ENCODE measurements around the gene ZBTB46.
A peak's percentile ranks its signal among the peaks of the same experiment; 100 is the strongest.
"Not testable (repeated sequence)": the region's sequence is repeated elsewhere in the genome, so short reads cannot be mapped to it uniquely, and the experiment has no call there.

The ZBTB46 gene, protein sequence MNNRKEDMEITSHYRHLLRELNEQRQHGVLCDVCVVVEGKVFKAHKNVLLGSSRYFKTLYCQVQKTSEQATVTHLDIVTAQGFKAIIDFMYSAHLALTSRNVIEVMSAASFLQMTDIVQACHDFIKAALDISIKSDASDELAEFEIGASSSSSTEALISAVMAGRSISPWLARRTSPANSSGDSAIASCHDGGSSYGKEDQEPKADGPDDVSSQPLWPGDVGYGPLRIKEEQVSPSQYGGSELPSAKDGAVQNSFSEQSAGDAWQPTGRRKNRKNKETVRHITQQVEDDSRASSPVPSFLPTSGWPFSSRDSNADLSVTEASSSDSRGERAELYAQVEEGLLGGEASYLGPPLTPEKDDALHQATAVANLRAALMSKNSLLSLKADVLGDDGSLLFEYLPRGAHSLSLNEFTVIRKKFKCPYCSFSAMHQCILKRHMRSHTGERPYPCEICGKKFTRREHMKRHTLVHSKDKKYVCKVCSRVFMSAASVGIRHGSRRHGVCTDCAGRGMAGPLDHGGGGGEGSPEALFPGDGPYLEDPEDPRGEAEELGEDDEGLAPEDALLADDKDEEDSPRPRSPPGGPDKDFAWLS

GRCh38 chr20:63830841-63831588 is at the start of gene ZBTB46:
ZBTB46 (minus strand) TSS chr20:63831264; CDS start chr20:63790757, 40,507 bp downstream.
- peak in 1 of 3 experiments; percentile 28 for DNase-seq (ENCODE audit: low read depth in 3 of 3)

GRCh38 chr20:63878899-63879663 is 48.0 kb upstream of the ZBTB46 start:
- no peak for DNase-seq (ENCODE audit: low read depth in 3 of 3)

DNA sequence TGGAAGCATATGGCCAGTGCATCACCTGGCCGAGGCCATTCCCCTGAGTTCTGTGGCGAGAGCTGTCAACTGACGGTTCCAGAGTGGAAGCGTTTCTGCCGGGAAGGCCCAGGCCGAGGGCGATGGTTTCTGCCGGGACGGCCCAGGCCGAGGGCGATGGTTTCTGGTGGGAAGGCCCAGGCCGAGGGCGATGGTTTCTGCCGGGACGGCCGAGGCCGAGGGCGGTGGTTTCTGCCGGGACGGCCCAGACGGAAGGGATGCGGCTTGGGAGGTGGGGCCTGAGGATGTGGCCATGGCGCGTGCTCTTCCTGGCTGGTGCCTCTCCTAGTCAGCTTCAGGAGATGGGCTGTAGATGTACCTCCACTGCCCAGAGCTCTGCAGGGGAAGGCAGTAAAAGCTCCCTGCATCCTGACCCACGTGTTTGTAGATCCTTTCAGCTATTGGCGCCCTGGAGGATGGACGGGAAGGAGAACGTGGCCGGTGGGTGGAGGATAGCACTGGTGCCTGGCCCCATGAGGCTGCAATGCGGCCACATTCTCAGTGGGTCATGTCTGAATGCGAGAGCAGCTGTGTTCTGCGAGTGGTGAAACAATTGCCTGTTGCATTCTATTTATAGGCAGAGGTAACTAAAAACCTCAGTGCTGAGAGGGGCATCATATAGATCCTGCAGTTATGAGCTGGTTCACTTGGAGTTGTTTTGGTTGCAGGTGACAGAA is 46.8 kb upstream of the ZBTB46 start:
- DNase-seq (ENCODE audit: low read depth in 3 of 3): no peak

DNA sequence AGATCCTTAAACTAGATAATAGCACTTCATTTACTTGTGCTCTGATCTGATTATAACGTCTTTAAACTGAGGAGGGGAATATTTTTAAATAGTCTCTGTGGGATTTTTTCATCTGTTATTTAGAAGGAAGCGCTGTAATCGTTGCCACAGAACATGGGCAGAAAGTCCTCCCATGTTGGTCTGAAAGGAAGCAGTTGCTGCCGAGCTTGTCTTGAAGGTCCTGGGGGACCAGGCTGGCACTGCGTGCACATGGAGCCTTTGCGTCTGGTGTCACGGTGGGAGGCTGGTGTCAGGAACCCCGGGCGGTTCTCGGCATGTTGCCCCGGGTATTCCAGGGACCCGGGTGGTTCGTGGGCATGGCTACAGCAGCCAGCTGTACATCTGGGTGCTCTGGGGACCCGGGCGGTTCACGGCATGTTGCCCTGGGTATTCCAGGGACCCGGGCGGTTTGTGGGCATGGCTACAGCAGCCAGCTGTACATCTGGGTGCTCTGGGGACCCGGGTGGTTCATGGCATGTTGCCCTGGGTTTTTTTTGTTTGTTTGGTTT is 45.5 kb upstream of the ZBTB46 start:
- no peak for DNase-seq (ENCODE audit: low read depth in 3 of 3)

DNA sequence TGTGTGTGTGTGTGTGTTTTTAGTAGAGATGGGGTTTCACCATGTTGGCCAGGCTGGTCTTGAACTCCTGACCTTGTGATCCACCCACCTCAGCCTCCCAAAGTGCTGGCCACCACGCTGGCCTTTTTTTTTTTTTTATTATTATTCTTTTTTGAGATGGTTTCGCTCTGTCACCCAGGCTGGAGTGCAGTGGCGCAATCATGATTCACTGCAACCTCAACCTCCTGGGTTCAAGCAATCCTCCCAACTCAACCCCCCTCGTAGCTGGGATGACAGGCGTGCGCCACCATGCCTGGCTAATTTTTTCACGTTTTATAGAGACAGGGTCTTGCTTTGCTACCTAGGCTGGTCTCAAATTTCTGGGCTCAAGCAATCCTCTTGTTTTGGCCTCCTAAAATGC is 43.2 kb upstream of the ZBTB46 start:
- not testable (repeated sequence) for DNase-seq (ENCODE audit: low read depth in 3 of 3)

DNA sequence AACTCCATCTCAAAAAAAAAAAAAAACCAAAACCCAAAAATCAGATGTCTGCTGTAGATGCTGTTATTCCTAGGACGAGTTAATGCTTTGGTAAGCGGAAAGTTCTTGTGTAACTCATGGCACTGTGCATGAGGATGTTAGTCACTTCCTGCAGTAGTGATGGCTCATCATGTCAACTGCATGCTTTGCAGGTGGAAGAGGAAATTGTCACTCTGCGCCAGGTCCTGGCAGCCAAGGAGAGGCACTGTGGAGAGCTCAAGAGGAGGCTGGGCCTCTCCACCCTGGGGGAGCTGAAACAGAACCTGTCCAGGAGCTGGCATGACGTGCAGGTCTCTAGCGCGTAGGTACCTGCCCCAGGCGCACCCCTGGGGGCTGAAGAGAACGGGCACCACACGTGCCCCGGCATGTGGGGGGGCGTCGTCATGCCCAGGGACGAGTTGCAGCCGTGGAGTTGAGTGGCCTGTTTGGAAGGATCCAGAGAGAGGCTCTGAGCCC is 42.5 kb upstream of the ZBTB46 start:
- DNase-seq (ENCODE audit: low read depth in 3 of 3): peak in 2 of 3 experiments; percentile 36 to 55

DNA sequence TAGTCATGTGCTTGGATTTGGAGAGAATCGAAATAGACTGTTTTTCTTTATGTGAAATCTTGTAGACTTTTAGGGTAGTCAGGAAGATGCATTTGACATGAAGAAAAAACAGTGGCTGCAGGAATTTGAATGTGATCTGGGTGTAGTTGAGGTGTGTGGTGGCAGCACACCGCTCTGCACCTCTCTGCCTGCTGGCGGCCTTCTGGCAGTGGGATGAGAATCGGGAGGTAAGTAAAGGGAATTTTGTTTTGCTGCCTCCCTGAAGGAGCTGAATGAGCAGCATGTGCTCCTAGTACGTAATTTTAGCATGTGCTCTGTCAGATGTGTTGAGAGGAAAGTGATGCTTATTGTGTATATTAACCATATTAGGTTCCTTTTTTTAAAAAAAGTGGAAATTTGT is 37.2 kb upstream of the ZBTB46 start:
- DNase-seq (ENCODE audit: low read depth in 3 of 3): no peak

DNA sequence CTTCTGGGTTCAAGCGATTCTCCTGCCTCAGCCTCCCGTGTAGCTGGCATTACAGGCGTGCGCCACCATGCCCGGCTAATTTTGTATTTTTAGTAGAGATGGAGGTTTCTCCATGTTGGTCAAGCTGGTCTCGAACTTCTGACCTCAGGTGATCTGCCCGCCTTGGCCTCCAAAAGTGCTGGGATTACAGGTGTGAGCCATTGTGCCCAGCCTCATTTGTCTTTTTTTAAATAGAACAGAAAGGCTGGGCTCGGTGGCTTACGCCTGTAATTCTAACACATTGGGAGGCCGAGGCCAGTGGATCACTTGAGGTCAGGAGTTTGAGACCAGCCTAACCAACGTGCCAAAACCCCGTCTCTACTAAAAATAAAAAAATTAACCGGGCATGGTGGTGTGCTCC is 36.0 kb upstream of the ZBTB46 start:
- DNase-seq (ENCODE audit: low read depth in 3 of 3): not testable (repeated sequence)

- DNase-seq (ENCODE audit: low read depth in 3 of 3): peak; percentile 96 to 99 (median 97)
Measured at GRCh38 chr20:63864978-63865640, 34.0 kb upstream of the ZBTB46 start, which contains the start of gene TPD52L2. TPD52L2 (plus strand) TSS chr20:63865270; CDS start chr20:63865366, 96 bp downstream.

- DNase-seq (ENCODE audit: low read depth in 3 of 3): peak in 1 of 3 experiments; percentile 26
Measured at GRCh38 chr20:63864545-63864977, 33.5 kb upstream of the ZBTB46 start.

- DNase-seq (ENCODE audit: low read depth in 3 of 3): peak; percentile 56 to 79 (median 63)
Measured at GRCh38 chr20:63863798-63864544, 32.9 kb upstream of the ZBTB46 start.

- no peak for DNase-seq (ENCODE audit: low read depth in 3 of 3)
Measured at GRCh38 chr20:63863021-63863797, 32.1 kb upstream of the ZBTB46 start.

DNA sequence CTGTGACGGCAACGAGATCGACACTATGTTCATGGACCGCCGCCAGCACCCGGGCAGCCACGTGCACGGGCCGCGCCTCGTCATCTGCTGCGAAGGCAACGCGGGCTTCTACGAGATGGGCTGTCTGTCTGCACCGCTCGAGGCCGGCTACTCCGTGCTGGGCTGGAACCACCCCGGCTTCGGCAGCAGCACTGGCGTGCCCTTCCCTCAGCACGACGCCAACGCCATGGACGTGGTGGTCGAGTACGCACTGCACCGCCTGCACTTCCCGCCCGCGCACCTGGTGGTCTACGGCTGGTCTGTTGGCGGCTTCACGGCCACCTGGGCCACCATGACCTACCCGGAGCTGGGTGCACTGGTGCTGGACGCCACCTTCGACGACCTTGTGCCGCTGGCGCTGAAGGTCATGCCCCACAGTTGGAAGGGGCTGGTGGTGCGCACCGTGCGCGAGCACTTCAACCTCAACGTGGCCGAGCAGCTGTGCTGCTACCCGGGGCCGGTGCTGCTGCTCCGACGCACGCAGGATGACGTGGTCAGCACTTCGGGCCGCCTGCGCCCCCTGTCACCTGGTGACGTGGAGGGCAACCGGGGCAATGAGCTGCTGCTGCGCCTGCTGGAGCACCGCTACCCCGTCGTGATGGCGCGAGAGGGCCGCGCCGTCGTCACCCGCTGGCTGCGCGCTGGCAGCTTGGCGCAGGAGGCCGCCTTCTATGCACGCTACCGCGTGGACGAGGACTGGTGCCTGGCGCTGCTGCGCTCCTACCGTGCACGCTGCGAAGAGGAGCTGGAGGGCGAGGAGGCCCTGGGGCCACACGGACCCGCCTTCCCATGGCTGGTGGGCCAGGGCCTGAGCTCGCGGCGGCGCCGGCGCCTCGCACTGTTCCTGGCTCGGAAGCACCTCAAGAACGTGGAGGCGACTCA is 31.2 kb upstream of the ZBTB46 start:
- DNase-seq (ENCODE audit: low read depth in 3 of 3): no peak

- no peak for DNase-seq (ENCODE audit: low read depth in 3 of 3)
Measured at GRCh38 chr20:63861365-63861934, 30.4 kb upstream of the ZBTB46 start, which contains the start of gene ABHD16B. ABHD16B (plus strand) TSS chr20:63861498; CDS start chr20:63861541, 43 bp downstream.

- DNase-seq (ENCODE audit: low read depth in 3 of 3): no peak
Measured at GRCh38 chr20:63860325-63861051, 29.4 kb upstream of the ZBTB46 start.

- no peak for DNase-seq (ENCODE audit: low read depth in 3 of 3)
Measured at GRCh38 chr20:63859166-63859699, 28.2 kb upstream of the ZBTB46 start.

Measured in stimulated activated CD4-positive, alpha-beta T cell treated with anti-CD3 and anti-CD28 coated beads, TNF-alpha, amount 100 ng/mL, for 24 hours (primary cell).